GM18508 (cell line): ENCODE results near the gene MDM2.

ENCODE experiments used
- ATAC-seq: cut with Tn5 transposase; IDR thresholded peaks from one replicate; pipeline ENCODE4 v1.9.1; 2021; ENCODE audit warnings: moderate number of reproducible peaks; ENCODE audit not compliant: insufficient read depth, unreplicated experiment

MDM2 gene

DNA sequence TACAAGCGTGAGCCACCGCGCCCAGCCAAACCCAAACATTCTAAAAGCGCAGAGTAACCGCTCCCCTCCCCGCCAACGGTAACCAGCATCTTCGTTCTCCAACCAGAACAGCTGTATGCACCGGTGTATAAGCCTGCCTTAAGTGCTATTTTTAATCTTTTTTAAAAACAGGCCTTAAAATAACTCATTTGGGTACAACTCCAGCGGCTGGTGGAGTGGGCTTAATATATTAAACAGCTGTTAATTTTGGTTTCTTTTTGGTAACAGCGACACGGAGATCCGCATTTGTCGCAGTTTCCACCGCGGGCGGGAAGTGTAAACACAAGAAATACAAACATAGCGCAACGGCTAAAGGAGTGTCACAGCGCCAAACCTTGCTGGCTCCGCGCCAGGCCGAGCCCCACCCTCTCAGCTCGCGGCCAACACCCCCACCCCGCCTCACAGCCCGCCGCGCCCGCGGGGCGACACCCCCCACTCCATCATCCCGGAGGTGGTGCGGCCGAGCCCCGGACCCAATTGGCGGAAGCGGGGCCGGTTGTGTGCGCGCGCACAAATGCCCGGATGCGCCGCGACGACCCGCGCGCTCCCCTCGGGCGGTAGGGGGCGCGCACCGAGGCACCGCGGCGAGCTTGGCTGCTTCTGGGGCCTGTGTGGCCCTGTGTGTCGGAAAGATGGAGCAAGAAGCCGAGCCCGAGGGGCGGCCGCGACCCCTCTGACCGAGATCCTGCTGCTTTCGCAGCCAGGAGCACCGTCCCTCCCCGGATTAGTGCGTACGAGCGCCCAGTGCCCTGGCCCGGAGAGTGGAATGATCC lies at the start of gene MDM2:
MDM2 (plus strand) TSS at position 602 of the 812 bp plus-strand sequence. CDS start 301 bp downstream, outside the sequence.
- ATAC-seq, result peak; percentile 58

- no peak for ATAC-seq
Measured at GRCh38 chr12:68759852-68760251, 48.1 kb upstream of the MDM2 start.

DNA sequence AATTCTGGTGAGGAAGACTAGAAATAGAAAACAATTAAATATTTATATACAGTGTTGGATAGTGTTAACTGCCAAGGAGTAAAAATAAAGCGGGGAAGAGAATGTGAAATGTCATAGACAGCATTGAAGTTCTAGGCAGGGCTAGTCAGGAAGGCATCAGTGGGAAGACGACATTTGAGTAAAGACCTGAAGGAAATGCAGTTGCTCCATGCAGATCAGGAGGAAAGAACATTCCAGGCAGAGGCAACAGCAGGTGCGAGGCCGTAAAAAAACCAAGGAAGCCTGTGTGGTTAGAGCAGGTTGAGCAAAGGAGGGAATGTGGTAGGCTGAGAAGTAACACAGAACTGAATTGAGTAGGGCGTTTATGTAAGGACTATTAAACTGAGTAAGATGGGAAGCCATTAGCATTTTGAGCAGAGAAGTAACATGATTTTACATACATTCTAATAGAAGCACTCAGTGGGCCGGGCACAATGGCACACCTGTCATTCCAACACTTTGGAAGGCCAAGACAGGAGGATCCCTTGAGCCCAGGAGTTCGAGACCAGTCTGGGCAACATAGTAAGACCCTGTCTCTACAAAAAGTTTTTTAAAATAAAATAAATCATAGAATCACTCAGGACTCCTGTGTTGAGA lies 47.1 kb upstream of the MDM2 start:
- no peak for ATAC-seq

DNA sequence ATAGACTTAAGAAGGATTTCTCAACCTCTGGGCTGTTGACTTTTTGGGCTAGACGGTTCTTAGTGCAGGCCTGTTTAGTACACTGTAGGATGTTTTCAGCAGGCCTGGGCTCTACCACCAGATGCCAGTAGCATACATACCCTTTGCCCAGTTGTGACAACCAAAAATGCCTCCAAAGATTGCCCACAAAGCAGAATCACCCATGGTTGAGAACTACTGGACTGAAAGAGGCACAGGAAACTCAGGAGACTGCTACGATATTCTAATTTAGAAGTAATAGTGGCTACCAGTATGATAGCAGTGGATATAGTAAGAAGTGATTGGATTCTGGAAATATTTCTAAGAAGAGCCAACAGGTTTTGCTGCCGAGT lies 46.5 kb upstream of the MDM2 start:
- ATAC-seq, result no peak

DNA sequence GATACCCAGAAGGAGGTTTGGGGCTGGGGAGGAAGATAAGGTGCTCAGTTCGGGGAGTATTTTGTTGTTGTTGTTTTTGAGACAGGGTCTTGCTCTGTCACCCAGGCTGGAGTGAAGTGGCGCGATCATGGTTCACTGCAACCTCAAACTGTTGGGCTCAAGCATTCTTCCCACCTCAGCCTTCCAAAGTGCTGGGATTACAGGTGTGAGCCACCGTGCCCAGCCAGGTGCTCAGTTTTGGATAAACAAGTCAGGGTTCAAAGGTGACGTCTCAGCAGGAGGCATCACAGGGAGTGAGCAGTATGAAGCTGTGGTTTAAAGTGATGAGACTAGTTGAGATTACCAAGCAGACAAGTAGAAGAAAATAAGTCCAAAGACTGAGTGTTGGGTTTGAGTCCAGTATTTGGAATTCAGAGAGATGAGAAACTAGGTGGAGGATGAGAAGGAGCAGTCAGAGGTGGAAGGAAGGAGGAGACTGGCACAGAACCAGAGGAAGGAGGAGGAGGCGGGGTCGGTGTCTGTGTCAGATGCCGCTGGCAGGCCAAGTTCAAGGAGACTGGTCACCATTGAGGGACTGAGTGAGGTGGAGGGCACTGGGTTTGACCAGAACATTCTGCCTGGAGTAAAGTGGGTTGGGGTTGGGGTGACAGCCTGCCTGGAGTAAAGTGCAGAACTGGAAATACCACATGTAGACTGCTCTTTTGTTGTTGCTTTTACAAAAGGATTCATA lies 45.9 kb upstream of the MDM2 start:
- ATAC-seq, result no peak

DNA sequence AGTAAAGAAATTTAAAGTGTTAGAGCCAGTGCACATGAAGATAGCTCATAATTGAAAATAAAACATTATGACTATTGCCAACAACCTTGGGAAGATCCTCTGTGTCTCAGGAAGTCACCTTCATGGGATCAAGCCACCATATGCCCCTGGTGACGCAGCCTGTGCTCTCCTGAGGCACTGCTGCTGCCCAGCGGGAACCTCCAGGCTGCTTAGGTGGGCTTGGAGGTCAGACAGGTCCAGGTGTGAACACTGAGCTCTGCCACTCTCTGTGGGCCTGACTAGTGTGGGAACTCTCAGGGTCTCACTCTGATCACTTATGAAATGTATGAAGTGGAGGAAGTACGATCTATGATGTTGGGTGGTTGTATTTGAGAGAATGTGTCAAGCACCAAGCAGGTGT lies 45.3 kb upstream of the MDM2 start:
- ATAC-seq, result no peak

GRCh38 chr12:68765696-68766095 lies 42.3 kb upstream of the MDM2 start:
- ATAC-seq, result no peak

- ATAC-seq, result no peak
Measured at GRCh38 chr12:68766646-68767045, 41.3 kb upstream of the MDM2 start.

DNA sequence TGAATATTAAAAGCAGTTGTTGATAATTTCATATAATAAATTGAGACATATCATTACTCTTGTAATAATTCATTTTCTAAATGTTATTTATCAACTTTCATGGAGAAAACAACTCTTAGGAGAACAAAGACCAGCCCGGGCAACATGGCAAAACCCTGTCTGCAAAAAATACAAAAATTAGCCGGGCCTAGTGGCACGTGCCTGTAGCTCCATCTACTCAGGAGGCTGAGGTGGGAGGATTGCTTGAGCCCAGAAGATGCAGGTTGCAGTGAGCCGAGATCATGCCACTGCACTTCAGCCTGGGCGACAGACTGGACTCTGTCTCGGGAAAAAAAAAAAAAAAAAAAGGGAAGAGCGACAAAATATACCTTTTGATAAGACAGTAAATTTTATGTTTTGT lies 40.8 kb upstream of the MDM2 start:
- no peak for ATAC-seq

DNA sequence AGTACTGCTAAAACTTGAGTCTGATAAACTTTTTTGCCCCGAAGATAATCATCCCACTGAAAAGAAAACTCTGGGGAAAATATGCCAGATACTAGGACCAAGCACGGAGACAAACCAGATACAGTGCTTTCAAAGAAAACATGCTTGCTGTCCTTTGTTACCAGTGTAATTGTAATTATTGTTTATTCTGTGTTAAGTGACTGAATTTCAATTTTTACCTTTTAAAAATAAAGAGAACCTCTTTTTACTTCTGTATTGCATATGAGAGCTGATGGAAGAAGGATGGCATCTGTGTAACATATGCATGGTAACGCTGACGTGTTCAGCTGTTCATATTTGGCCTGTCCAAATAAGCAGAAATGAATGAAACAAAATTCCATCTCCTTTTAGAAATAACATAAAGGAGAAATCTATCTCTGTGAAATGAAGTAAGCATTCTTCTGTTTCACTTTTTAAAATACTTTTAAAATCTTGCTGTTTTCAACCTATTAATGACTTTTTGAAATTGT lies 39.5 kb upstream of the MDM2 start:
- ATAC-seq, result no peak

DNA sequence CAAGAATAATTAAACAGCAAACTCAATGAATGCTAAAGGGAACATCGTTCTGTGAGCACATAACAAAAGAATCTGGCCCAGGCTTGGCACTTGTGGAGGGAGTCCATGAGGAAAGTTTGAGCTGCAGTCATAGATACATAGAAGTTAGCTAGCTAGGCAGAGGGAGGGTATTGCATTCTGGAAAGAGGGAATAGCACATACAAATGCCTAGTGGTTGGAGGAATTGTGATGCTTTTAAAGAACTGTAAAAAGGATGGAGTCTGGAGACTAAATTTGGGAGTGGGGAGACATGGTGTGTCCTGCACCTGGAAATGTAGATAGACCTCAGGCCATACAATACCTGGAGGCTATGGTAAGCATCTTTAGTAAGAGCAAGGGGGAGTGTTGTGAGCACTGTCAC lies 38.0 kb upstream of the MDM2 start:
- no peak for ATAC-seq

- ATAC-seq, result no peak
Measured at GRCh38 chr12:68771223-68771925, 36.6 kb upstream of the MDM2 start.

- ATAC-seq, result no peak
Measured at GRCh38 chr12:68772714-68773113, 35.3 kb upstream of the MDM2 start.

GRCh38 chr12:68773582-68773981 lies 34.4 kb upstream of the MDM2 start:
- ATAC-seq, result no peak

DNA sequence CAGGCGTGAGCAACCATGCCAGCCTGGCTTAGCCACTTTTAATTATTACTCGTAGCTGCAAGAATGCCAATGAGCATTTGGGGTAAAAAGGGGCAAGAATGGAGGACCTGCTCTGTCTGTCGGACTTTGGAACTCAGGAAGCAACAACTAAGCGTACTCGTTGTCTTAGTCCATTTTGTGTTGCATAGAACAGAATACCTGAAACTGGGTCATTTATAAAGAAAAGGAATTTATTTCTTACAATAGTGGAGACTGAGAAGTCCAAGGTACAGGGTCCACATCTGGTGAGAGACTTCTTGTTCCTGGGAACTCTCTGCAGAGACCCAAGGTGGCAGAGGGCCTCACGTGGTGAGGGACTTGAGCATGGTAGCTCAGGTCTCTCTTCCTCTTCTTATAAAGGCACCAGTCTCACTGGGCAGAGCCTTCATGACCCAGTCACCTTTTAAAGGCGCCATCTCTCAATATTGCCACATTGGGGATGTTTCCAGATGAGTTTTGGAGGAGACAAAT lies 32.8 kb upstream of the MDM2 start:
- no peak for ATAC-seq

DNA sequence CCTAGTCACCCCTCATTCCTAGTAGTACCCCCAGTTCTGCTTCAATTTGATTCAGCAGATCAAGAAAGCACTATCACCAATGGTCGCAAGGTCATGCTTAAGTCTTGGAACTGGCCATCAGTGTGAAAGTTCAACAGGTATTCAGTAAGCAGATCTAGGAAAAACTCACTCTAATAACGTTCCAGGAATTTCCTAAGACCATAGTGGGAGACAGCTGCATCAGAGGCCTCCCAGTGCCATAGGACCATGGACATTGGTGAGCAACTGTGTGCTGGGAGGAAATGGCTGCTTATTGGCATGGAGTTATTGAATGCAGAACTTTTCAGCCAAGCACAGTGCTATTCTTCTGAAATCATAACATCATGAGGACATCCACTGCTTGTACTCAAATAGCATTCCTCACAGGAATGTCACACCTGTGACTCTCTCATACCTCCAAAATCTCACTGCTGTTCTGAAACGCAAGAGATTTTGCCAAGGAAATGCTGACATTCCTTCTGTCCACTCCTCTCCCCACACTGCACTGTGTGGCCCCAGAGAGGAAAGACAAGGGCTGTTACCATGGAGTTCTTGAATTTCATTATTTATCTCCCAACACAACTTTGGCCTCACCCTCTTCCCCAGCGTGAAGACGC lies 30.9 kb upstream of the MDM2 start:
- no peak for ATAC-seq

DNA sequence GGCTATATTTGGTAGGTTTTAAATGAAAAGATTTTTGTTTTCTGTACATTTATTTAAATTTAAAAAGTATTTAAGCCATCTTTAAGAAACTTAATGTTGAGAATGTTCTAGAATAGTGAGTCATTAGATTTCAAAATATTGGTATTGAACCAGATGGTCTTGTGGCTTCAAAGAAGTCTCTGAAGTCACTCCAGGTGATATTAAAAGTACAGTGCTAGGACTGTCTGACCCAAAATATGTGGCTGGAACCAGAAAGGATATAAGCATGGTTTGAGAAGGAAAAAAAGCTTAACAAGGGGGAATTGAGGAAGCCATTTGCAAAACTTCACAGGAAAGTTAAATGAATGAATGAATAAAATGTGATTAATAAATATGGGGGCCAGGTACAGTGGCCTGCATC lies 28.7 kb upstream of the MDM2 start:
- no peak for ATAC-seq

GRCh38 chr12:68780731-68781130 lies 27.2 kb upstream of the MDM2 start:
- no peak for ATAC-seq

DNA sequence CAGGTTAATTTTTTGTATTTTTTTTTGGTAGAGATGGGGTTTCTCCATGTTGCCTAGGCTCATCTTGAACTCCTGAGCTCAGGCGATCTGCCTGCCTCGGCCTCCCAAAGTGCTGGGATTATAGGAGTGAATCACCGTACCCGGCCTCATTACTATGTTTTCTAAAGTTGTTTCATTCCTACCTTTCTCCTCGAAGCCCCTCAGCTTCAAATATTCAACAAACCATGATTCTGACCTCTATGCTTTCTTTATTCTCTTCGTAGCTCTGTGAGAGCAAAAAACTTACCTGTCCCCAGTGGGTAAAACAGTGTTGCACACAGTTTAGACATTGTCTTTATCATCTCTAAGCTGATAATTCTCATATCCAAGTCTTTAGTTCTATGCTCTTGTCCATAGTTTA lies 26.2 kb upstream of the MDM2 start:
- no peak for ATAC-seq

- no peak for ATAC-seq
Measured at GRCh38 chr12:68784015-68784414, 24.0 kb upstream of the MDM2 start.
